Fibroblast of lung (primary cell): Measurements from ENCODE around the gene DNAJB1. TPM values are rescaled to one million over a fixed set of nuclear protein-coding genes. Genes with fewer than 3 reads are reported as not detected.

ENCODE experiments used
- DNase-seq, 2 donors: peaks; one replicate each; pipeline versions ENCODE4 v3.0.0 to v3.0.0-alpha.2; 2010; ENCODE audit warnings: low read depth in 2 of 2
- H2AFZ ChIP-seq: 2 replicates; pipeline ENCODE4 v1.5.1; 2012; ENCODE audit warnings: low read length, control low read depth, inconsistent platforms
- H3K27ac ChIP-seq: 2 replicates; pipeline ENCODE4 v1.5.1; 2011; ENCODE audit warnings: low read length, control low read depth; ENCODE audit not compliant: insufficient read depth
- H3K27me3 ChIP-seq: 2 replicates; pipeline ENCODE4 v1.5.1; 2011; ENCODE audit warnings: mild to moderate bottlenecking, low read length; ENCODE audit not compliant: control insufficient read depth, insufficient read depth
- H3K36me3 ChIP-seq: 2 replicates; pipeline ENCODE4 v1.5.1; 2011; ENCODE audit warnings: low read length; ENCODE audit not compliant: control insufficient read depth, insufficient read depth
- H3K4me1 ChIP-seq: 2 replicates; pipeline ENCODE4 v1.5.1; 2011; ENCODE audit warnings: low read length; ENCODE audit not compliant: control insufficient read depth, insufficient read depth; ENCODE audit errors: extremely low read depth
- H3K4me2 ChIP-seq: 2 replicates; pipeline ENCODE4 v1.5.1; 2011; ENCODE audit warnings: low read length, control low read depth; ENCODE audit not compliant: insufficient read depth; ENCODE audit errors: extremely low read depth
- H3K4me3 ChIP-seq, 4 experiments: fragments of 200-600 bp in 1 of 4; sonication (generic) in 1 of 4; replicated peaks in 1 of 4; 2 replicates each; pipeline ENCODE4 v1.5.1; 2011 to 2016; ENCODE audit warnings: low read length in 4 of 4, low read depth in 3 of 4, mild to moderate bottlenecking in 3 of 4, control low read depth in 2 of 4, inconsistent platforms in 1 of 4, mixed read lengths in 1 of 4; ENCODE audit not compliant: insufficient read depth in 1 of 4; ENCODE audit errors: control extremely low read depth in 1 of 4
- H3K79me2 ChIP-seq: 2 replicates; pipeline ENCODE4 v1.5.1; 2012; ENCODE audit warnings: mild to moderate bottlenecking, low read length, inconsistent platforms; ENCODE audit not compliant: control insufficient read depth, insufficient read depth
- H3K9ac ChIP-seq: 2 replicates; pipeline ENCODE4 v1.5.1; 2011; ENCODE audit warnings: mild to moderate bottlenecking, low read length, control low read depth; ENCODE audit not compliant: insufficient read depth
- H3K9me3 ChIP-seq: 2 replicates; pipeline ENCODE4 v1.5.1; 2012; ENCODE audit warnings: low read depth, low read length; ENCODE audit not compliant: control insufficient read depth, insufficient read depth
- H4K20me1 ChIP-seq: 2 replicates; pipeline ENCODE4 v1.5.1; 2011; ENCODE audit warnings: low read length; ENCODE audit not compliant: control insufficient read depth, insufficient read depth; ENCODE audit errors: extremely low read depth
- EZH2 ChIP-seq: IDR thresholded peaks from 2 replicates; pipeline ENCODE4 v1.5.1; 2012; ENCODE audit warnings: low read length, control low read depth, mild to moderate bottlenecking; ENCODE audit errors: missing control alignments
- polyA plus RNA-seq, 2 donors: library from polyadenylated mRNA; depleted of rRNA in 1 of 2; stranded (reverse) in 1 of 2; unstranded in 1 of 2; fragments of >200 nt; gene quantifications; 2 replicates each; pipeline ENCODE4 v1.2.1, GENCODE V29; 2011 to 2012; ENCODE audit warnings: missing spikeins in 1 of 2
- total RNA-seq: library from RNA; depleted of rRNA; stranded (reverse); fragments of >200 nt; gene quantifications from 2 replicates; pipeline ENCODE4 v1.2.1, GENCODE V29; 2014
- TF ChIP-seq, protein P1 (sequence below), 2 donors: IDR thresholded peaks in 1 of 2; conservative IDR thresholded peaks in 1 of 2; 1 replicate in 1 of 2; 2 replicates in 1 of 2; pipeline ENCODE4 v1.5.1; 2011 to 2012; ENCODE audit warnings: low read length in 2 of 2, control low read depth in 1 of 2, inconsistent platforms in 1 of 2, low read depth in 1 of 2, mild to moderate bottlenecking in 1 of 2

DNAJB1 gene
- total and polyA plus RNA-seq, 2 donors (not counting 1 experiment from before 2014, with no cell fraction given) = 87.3 to 87.7 TPM

DNA sequence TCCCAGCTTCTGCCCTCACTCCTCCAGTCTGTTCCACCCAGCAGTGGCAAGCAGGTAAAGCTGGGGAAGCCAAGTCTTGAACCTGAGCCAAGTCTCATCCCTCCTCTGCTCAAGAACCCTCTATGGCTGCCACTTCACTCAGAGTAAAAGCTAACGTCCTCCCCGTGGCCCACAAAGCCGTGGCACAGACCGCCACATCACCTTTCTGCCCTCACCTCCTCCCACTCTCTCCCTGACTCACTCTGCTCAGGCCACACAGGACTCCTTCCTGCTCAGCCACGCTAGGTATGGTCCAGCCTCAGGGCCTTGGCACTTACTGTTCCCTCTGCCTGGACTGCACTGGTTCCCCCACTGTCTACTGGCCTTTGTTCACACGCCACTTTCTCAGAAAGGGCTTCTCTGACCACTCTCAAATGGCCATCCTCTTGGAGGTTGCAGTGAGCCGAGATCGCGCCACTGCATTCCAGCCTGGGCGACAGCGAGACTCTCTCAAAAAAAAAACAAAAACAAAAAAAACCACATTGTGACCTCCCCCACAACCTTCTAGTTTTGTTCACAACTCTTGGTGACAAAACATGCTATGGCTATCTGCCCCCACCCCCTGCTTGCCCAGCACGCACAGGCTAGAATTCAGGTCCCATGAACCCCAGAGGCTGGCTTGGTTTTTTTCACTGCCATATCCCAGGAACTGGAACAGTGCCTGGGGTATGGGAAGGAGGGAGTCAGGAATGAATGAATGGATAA lies 37.9 kb upstream of the DNAJB1 start:
- Histone ChIP-seq H4K20me1 (no peaks in the 10 kb centered on the region), H3K4me3 (peak overlapping the region in 1 of 4 experiments; percentile 22), H3K27me3 (no peaks in the 10 kb centered on the region), H3K36me3 (no peaks in the 10 kb centered on the region), H3K9me3 (no peaks in the 10 kb centered on the region), H2AFZ (no peak overlapping the region), H3K4me2 (peak overlapping the region; percentile 63), H3K27ac (no peak overlapping the region), H3K4me1 (no peaks in the 10 kb centered on the region), H3K9ac (no peak overlapping the region), H3K79me2 (peaks cover 2% of the 10 kb centered on the region)
- DNase-seq = peak in 1 of 2 donors; percentile 79
- TF ChIP-seq EZH2 = no peak
- TF ChIP-seq, protein P1, sequence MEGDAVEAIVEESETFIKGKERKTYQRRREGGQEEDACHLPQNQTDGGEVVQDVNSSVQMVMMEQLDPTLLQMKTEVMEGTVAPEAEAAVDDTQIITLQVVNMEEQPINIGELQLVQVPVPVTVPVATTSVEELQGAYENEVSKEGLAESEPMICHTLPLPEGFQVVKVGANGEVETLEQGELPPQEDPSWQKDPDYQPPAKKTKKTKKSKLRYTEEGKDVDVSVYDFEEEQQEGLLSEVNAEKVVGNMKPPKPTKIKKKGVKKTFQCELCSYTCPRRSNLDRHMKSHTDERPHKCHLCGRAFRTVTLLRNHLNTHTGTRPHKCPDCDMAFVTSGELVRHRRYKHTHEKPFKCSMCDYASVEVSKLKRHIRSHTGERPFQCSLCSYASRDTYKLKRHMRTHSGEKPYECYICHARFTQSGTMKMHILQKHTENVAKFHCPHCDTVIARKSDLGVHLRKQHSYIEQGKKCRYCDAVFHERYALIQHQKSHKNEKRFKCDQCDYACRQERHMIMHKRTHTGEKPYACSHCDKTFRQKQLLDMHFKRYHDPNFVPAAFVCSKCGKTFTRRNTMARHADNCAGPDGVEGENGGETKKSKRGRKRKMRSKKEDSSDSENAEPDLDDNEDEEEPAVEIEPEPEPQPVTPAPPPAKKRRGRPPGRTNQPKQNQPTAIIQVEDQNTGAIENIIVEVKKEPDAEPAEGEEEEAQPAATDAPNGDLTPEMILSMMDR (conservative IDR thresholded peaks at IDR 0.05 in 1 of 2, IDR thresholded peaks at IDR 0.05 in 1 of 2; ENCODE audit: low read depth in 1 of 2, low read length in 2 of 2) = no peak

DNA sequence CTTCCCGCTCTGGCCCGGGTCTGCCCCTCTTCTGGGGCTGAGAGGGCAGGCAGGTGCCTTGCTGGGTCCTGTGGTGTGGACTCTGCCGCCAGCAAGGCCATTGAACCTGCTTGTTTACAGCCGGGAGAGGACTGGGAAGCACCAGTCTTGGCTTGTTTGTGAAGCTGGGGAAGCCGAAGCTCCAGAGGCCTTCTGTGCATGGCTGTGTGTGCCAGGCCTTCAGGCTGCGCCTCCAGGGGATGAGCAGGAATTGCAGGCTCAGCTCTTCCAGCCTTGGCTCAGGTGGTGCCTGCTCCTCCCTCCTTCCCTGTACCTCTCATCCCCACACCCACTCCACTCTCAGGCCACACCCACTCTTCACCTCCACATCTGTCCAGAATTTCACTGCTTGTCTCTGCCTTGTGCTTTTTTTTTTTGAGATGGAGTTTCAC lies 36.2 kb upstream of the DNAJB1 start:
- H3K4me1 ChIP-seq = no peaks in the 10 kb centered on the region
- no peak overlapping the region for H3K9ac ChIP-seq
- H3K27me3 ChIP-seq = no peaks in the 10 kb centered on the region
- TF ChIP-seq, protein P1 (conservative IDR thresholded peaks at IDR 0.05 in 1 of 2, IDR thresholded peaks at IDR 0.05 in 1 of 2; ENCODE audit: low read depth in 1 of 2, low read length in 2 of 2) = no peak
- no peak for TF ChIP-seq EZH2
- no peaks in the 10 kb centered on the region for H4K20me1 ChIP-seq
- no peaks in the 10 kb centered on the region for H3K9me3 ChIP-seq
- H3K79me2 ChIP-seq = no peaks in the 10 kb centered on the region
- no peaks in the 10 kb centered on the region for H3K36me3 ChIP-seq
- H3K4me2 ChIP-seq = no peak overlapping the region
- H3K27ac ChIP-seq = no peak overlapping the region
- no peak for DNase-seq
- no peak overlapping the region for H2AFZ ChIP-seq
- no peak overlapping the region for H3K4me3 ChIP-seq

DNA sequence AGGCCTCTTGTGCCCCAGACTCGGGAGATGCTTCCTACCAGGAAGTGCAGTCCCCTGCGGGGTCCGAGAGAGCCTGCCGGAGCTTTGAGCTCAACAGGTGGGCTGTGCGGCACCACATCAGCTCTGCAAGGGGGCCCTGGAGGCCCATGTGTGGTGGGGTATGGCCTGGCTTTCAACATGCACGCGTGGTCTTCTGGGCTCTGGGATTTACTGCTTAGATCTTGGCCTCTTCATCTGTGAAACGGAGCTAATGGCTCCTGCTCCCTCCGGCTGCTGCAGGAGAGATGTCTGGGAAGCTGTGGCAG lies 35.7 kb upstream of the DNAJB1 start:
- Histone ChIP-seq H2AFZ (no peak overlapping the region), H3K79me2 (no peaks in the 10 kb centered on the region), H3K9me3 (no peaks in the 10 kb centered on the region), H3K9ac (no peak overlapping the region), H3K27me3 (no peaks in the 10 kb centered on the region), H4K20me1 (no peaks in the 10 kb centered on the region), H3K4me2 (no peak overlapping the region), H3K27ac (no peak overlapping the region), H3K4me1 (no peaks in the 10 kb centered on the region), H3K4me3 (no peak overlapping the region), H3K36me3 (no peaks in the 10 kb centered on the region)
- no peak for DNase-seq
- no peak for TF ChIP-seq EZH2
- TF ChIP-seq, protein P1 (conservative IDR thresholded peaks at IDR 0.05 in 1 of 2, IDR thresholded peaks at IDR 0.05 in 1 of 2; ENCODE audit: low read depth in 1 of 2, low read length in 2 of 2) = no peak
